Activated CD8-positive, alpha-beta memory T cell treated with anti-CD3 and anti-CD28 coated beads for 48 hours (primary cell): ENCODE measurements around the gene PDGFD.

Experiments
- DNase-seq, 3 experiments: peaks; one replicate each; pipeline ENCODE4 v3.0.0-alpha.2; 2020; ENCODE audit warnings: low read depth in 2 of 3, low spot score in 2 of 3

Gene PDGFD

DNA sequence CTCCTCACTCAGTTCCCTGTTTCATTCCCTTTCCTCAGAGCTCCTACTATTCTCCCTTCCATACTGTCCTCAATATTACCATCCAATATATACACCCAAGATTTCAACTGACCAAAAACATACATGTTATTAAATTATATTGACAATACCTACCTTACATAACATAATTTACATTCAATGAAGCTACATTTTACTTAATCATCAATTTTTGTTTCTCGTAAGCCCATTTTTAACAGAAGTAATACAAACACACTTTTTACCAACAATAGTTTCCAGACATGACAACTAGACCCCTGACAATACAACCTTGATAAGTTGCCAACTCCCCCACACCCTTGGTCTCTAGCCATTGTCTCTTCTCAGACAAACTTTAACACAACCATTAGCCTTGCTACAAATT, 273.3 kb downstream of the PDGFD start:
- no peak for DNase-seq

- no peak for DNase-seq
Observed at GRCh38 chr11:103889679-103890078, 274.3 kb downstream of the PDGFD start.

DNA sequence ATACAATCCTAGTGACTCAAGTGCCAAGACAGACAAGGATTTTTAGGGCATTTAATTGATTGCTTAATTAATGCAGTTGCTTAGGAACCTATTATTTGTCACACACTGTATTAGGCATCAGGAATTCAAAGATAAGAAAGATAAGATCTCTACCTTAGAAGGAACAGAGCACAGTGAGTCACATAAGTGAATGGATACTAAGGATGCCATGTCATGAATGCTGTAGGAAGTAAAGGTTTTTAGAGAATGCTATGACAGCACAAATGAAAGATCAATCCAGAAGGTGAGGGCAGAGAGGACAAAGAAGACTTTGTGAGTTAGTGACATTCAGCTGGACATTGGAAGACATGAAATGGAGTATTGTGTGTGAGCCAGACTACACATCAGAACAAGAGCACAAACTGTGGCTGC, 275.4 kb downstream of the PDGFD start:
- DNase-seq, result no peak

DNA sequence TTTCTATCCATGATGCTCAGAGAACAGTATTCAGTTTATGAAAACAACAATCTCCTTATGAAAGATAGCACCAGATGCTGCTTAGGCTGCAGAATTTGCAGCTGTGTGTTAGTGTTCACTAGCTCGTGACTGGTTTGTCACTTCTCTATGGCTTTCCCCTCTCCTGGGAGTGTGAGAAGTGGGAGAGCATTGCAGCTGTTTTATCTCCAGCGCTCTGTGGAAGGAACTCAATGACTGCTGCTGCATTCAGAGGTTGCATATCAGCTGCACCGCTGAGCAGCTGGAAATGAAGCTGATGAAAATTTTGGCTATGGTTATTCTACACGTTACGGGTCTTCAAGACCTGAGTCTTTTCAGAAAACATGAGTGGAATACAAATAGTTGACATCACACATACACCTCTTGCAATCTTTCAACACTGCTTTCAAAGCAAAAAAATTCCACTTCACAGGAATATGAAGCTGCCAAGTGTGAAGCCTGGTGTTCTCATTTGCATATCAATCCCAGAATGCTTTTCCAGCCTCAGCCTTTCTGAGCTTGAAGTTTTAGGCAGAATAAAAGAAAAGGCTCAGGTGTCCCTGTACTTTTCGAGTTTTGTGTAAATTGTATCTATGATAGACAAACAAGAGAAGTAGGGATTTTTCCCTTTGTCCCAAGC, 276.8 kb downstream of the PDGFD start:
- DNase-seq, result no peak

- DNase-seq, result no peak
Observed at GRCh38 chr11:103883856-103884255, 280.1 kb downstream of the PDGFD start.

DNA sequence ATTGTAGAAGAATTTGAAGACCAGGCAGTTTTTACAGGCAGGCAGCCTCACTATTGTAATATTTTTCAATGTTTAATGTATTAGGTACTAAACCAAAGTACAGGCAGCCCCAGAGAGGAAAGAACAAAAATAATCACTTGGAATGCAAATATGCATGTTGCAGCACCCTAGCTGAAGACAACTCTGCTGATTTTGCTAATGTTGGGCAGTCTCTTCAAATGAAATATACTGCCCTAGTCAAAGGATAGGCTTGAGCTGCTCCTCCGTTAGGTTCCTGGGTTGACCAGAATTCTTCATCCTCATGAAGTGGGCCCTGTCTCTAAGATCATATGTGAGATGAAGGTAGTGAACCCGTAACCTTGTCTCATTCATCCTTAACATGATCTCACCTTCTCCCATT, 280.7 kb downstream of the PDGFD start:
- DNase-seq, result no peak

DNA sequence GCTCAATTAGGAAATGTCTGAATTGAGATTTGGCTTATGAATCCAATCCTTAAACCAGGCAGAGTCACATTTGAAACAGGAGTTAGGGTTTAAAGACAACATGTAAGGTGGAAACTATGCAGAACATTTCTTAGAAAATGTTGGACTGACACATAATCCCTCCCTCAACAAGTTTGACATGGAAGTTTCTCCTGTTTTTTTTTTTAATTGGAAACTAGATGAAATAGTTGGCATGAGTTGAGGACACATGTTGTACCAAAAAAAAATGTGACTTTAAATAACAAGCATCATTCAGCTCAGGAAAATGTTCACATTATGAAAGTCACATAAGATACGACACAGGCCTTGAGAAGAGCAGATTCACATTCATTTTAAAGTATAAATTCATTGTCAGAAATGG, 282.4 kb downstream of the PDGFD start:
- DNase-seq, result no peak

GRCh38 chr11:103880968-103881367, 283.0 kb downstream of the PDGFD start:
- no peak for DNase-seq

DNA sequence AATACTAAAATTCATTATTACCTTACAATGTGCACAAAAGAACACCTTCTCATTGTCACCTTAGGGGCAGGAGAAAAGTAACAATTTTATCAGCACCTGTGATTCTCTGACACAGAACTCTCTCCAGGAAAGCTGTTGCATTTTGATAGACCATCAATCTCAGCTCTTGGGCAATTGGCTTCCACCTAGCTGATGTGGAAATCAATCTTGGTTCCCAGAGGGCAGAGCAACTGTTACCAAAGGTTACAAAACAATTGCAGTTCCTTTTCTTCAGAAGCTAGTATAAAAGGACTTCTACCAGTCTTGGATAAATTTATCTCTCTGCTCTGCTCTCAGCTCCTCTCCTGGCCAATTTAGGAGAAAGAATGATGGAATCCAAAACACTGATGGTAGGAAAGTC, 285.3 kb downstream of the PDGFD start:
- no peak for DNase-seq

GRCh38 chr11:103877221-103877620, 286.7 kb downstream of the PDGFD start:
- no peak for DNase-seq

DNA sequence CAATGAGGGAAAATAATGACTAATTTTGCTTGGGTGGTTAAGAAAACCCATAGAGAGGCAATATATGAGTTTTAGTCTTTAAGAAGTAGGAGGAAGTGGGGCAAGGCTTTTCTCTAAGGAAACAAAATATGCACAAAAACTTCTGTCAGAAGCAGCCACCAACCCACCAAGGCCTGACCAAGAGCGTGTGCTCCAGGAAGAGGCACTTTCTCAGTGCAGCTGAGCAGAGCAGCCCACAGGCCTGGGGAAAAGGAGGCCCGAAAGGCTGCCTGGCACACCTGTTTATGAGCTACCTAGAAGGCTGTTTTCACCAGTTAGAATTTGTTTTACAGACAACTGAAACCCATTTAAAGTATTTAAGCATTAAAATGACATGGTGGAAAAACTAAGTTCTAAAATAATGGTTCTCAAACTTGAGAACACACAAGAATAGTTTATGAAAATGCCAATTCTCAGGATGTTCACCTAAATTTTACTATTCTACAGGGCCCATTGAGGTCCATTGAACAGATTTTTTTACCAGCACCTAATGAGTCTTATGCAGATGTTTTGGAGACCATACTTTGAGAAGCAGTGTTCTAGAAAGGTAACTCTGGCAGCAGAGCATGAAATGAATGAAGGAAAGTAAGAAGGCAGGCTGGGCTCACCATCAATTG, 288.0 kb downstream of the PDGFD start:
- no peak for DNase-seq

DNA sequence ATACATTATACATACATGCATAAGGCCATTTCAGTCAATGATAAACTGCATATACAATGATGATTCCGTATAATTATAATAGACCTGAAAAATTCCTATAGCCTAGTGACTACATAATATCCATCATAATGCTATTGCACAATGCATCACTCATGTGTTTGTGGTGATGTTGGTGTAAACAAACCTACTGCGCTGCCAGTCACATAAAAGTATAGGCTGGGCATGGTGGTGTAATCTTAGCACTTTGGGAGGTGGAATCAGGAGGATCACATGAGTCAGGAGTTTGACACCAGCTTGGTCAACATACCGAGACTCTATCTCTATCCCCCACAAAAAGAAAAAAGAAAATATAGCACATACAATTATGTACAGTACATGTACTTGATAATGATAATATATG, 291.2 kb downstream of the PDGFD start:
- DNase-seq, result no peak

DNA sequence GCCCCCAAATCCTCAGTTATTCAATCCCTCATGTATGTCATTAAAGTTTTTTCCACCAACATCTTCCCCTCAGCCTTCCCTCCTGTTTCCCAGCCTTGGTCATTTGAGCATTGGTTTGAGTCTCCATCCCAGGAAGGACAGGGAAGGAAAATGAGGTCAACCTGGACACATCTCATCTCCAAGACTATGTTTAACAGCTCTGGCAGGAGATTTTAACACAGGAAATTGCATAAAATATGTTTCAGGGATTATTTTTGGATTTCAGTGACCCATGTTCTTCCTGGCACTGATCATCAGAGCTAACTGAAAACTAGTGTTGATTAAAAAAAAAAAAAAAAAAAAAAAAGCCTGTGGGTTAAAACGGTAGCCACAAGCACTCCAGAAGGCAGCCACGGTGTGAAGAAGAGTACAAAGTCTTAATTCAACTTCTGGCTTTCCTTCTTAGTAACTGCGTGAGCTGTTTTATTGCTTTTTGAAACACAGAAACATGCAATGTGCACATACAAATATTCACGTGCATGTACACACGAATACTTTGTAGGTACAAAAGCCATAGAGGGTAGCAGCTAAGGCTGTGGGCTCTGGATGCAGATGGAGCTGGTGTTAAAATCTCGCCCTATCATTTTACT, 291.9 kb downstream of the PDGFD start:
- DNase-seq, result no peak

- no peak for DNase-seq
Observed at GRCh38 chr11:103870821-103871309, 293.1 kb downstream of the PDGFD start.

- DNase-seq, result no peak
Observed at GRCh38 chr11:103867481-103867880, 296.5 kb downstream of the PDGFD start.

DNA sequence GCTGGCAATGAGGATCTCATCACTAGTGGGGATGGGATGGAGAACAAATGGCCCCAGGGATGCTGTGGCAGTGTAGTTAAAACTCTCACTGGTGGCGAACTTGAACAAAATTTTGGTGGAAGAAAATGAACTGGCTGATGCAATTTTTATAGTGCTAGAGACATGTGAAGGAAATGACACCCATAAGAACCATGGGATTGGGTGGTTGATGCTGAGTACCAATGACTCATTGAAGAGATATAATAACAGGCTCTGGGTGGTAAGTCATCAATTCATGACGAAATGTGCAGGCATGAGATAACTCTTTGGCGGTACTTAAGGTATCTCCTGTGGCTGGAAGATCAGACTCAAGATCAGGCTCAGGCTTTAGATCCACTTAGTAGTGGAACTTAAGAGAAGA, 300.4 kb downstream of the PDGFD start:
- DNase-seq, result no peak

DNA sequence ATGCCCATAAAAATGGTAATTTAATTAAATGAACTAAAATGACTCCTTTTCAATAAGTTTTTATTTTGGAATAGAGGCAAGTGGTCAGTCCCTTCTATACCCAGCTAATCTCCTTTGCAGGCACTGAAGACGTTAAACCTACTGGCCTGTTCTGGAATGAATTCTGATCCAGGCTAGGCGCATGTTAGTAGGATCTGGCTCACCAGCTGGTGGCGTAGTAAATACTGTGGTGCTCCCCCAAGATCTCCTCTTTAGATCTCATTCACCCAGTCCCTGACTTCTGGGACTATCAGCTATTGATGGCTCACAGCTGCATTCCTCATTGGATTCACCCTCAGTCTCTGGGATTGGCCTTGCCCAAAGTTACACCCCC, 301.2 kb downstream of the PDGFD start:
- no peak for DNase-seq

- no peak for DNase-seq
Observed at GRCh38 chr11:103862094-103862801, 301.7 kb downstream of the PDGFD start.
